IMR-90 (cell line): ENCODE results near the gene NDUFAF2. TPM values are rescaled to one million over a fixed set of nuclear protein-coding genes. Genes with fewer than 3 reads are reported as not detected.

Experiments used
- ATAC-seq: fragments of 200-7000 bp; cut with Tn5 transposase; 2 replicates; pipeline ENCODE4 v1.9.1; 2020; ENCODE audit warnings: low read depth, mild to moderate bottlenecking, moderate library complexity
- BruUV-seq: library from RNA; stranded (reverse); fragments of 400-500 nt; replicated peaks from 2 replicates; lab custom pipeline; 2021; lab: Mats Ljungman, UMichigan
- CTCF ChIA-PET: fragments of 300-600 bp; formaldehyde crosslinking; extraction: SDS; loops from one replicate; lab custom pipeline; 2021; ENCODE audit warnings: antibody characterized with exemption; lab: Yijun Ruan, JAX
- POLR2A ChIA-PET: fragments of 300-600 bp; sonication (Branson Sonifier 250); formaldehyde crosslinking; loops from one replicate; lab custom pipeline; 2022; ENCODE audit warnings: antibody characterized with exemption; ENCODE audit not compliant: unreplicated experiment; lab: Charles Lee
- DNase-seq: peaks from one replicate; pipeline ENCODE4 v3.0.0; 2013
- H2AFZ ChIP-seq: replicated peaks from 2 replicates; pipeline ENCODE3; 2013; ENCODE audit warnings: low read length, mild to moderate bottlenecking; ENCODE audit not compliant: poor library complexity
- H2AK5ac ChIP-seq: 2 replicates; pipeline ENCODE4 v1.6.1; 2013; ENCODE audit warnings: low read depth, low read length, inconsistent platforms
- H2AK9ac ChIP-seq: replicated peaks from 2 replicates; pipeline ENCODE3; 2013; ENCODE audit warnings: mild to moderate bottlenecking, low read depth, low read length, moderate library complexity; ENCODE audit not compliant: poor library complexity
- H2BK120ac ChIP-seq: 2 replicates; pipeline ENCODE4 v1.6.1; 2013; ENCODE audit warnings: low read depth, low read length, inconsistent platforms
- H2BK15ac ChIP-seq: 3 replicates; pipeline ENCODE4 v1.6.1; 2013; ENCODE audit warnings: low read depth, low read length, inconsistent platforms
- H2BK20ac ChIP-seq: 2 replicates; pipeline ENCODE4 v1.6.1; 2013; ENCODE audit warnings: low read depth, mild to moderate bottlenecking, inconsistent platforms, low read length, moderate library complexity
- H2BK5ac ChIP-seq: 2 replicates; pipeline ENCODE4 v1.6.1; 2013; ENCODE audit warnings: mild to moderate bottlenecking, low read depth, low read length, inconsistent platforms; ENCODE audit not compliant: poor library complexity, severe bottlenecking
- H3K14ac ChIP-seq: replicated peaks from 2 replicates; pipeline ENCODE4 v1.6.1; 2013; ENCODE audit warnings: low read depth, low read length, inconsistent platforms
- H3K18ac ChIP-seq: 2 replicates; pipeline ENCODE4 v1.6.1; 2013; ENCODE audit warnings: low read depth, low read length, control low read depth
- H3K23ac ChIP-seq: 2 replicates; pipeline ENCODE4 v1.6.1; 2013; ENCODE audit warnings: low read depth, low read length, inconsistent platforms
- H3K27ac ChIP-seq: 2 replicates; pipeline ENCODE4 v1.5.1; 2013; ENCODE audit warnings: mild to moderate bottlenecking, control low read depth, low read length; ENCODE audit not compliant: insufficient read depth
- H3K27me3 ChIP-seq: 2 replicates; pipeline ENCODE4 v1.6.1; 2013; ENCODE audit warnings: low read length; ENCODE audit not compliant: control insufficient read depth, insufficient read depth
- H3K36me3 ChIP-seq: 2 replicates; pipeline ENCODE4 v1.6.1; 2013; ENCODE audit warnings: low read length, mixed read lengths; ENCODE audit not compliant: control insufficient read depth, insufficient read depth
- H3K4ac ChIP-seq: 2 replicates; pipeline ENCODE4 v1.6.1; 2013; ENCODE audit warnings: low read depth, low read length, inconsistent platforms
- H3K4me1 ChIP-seq: 2 replicates; pipeline ENCODE4 v1.6.1; 2013; ENCODE audit warnings: low read length, mixed read lengths; ENCODE audit not compliant: control insufficient read depth, insufficient read depth
- H3K4me2 ChIP-seq: 2 replicates; pipeline ENCODE4 v1.6.1; 2013; ENCODE audit warnings: low read depth, mild to moderate bottlenecking, control low read depth, low read length, moderate library complexity
- H3K4me3 ChIP-seq: 2 replicates; pipeline ENCODE4 v1.5.1; 2013; ENCODE audit warnings: low read depth, mild to moderate bottlenecking, control low read depth, low read length, moderate library complexity; ENCODE audit not compliant: insufficient read depth
- H3K56ac ChIP-seq: 2 replicates; pipeline ENCODE4 v1.6.1; 2013; ENCODE audit warnings: low read length, inconsistent platforms; ENCODE audit not compliant: insufficient read depth; ENCODE audit errors: extremely low read depth
- H3K79me1 ChIP-seq, 2 experiments: 2 replicates each; pipeline ENCODE4 v1.6.1; 2013; ENCODE audit warnings: low read length in 2 of 2, inconsistent platforms in 1 of 2, low read depth in 1 of 2
- H3K9ac ChIP-seq: 2 replicates; pipeline ENCODE4 v1.6.1; 2013; ENCODE audit warnings: low read depth, low read length, control low read depth
- H3K9me1 ChIP-seq: 2 replicates; pipeline ENCODE4 v1.6.1; 2013; ENCODE audit warnings: low read length, inconsistent platforms; ENCODE audit not compliant: insufficient read depth
- H3K9me3 ChIP-seq: 2 replicates; pipeline ENCODE4 v1.6.1; 2013; ENCODE audit warnings: low read length; ENCODE audit not compliant: control insufficient read depth, insufficient read depth
- H4K20me1 ChIP-seq: 2 replicates; pipeline ENCODE4 v1.6.1; 2013; ENCODE audit warnings: low read length, inconsistent platforms; ENCODE audit not compliant: insufficient read depth
- H4K5ac ChIP-seq: 2 replicates; pipeline ENCODE4 v1.6.1; 2013; ENCODE audit warnings: mild to moderate bottlenecking, low read depth, low read length, control low read depth
- H4K8ac ChIP-seq, 2 experiments: 2 replicates each; pipeline ENCODE4 v1.6.1; 2013; ENCODE audit warnings: low read depth in 2 of 2, low read length in 2 of 2, control low read depth in 1 of 2, inconsistent platforms in 1 of 2
- H4K91ac ChIP-seq: 2 replicates; pipeline ENCODE4 v1.6.1; 2013; ENCODE audit warnings: low read depth, low read length, inconsistent platforms; ENCODE audit not compliant: insufficient read depth
- FOS ChIP-seq: fragments of 150-350 bp; IDR thresholded peaks from 2 replicates; pipeline ENCODE4 v1.6.1; 2016; ENCODE audit warnings: low read depth, low read length
- MAFK ChIP-seq: IDR thresholded peaks from 2 replicates; pipeline ENCODE4 v1.6.1; 2012; ENCODE audit warnings: low read depth, low read length, improper control_type of control experiment
- MXI1 ChIP-seq: IDR thresholded peaks from 2 replicates; pipeline ENCODE4 v1.6.1; 2012; ENCODE audit warnings: low read depth, mild to moderate bottlenecking, low read length, moderate library complexity, borderline replicate concordance
- POLR2A ChIP-seq: IDR thresholded peaks from 2 replicates; pipeline ENCODE4 v1.6.1; 2012; ENCODE audit warnings: mild to moderate bottlenecking, low read depth, low read length
- RFX5 ChIP-seq: IDR thresholded peaks from 2 replicates; pipeline ENCODE4 v1.8.0; 2012; ENCODE audit warnings: low read depth, mild to moderate bottlenecking, low read length, moderate library complexity
- WGBS, 2 experiments: methylation state at CpG; one replicate each; pipeline versions ENCODE4 v1.1.5 to v1.1.7; 2013; ENCODE audit warnings: missing lambda C conversion rate in 2 of 2; ENCODE audit not compliant: insufficient read length in 1 of 2; ENCODE audit errors: extremely low coverage in 2 of 2; 5-methylcytosine and 5-hydroxymethylcytosine counted together
- dilution Hi-C: fragments of 300-500 bp; cut with HindIII; formaldehyde crosslinking; loops from one replicate; pipeline ENCODE4 v1.14.3; 2018; ENCODE audit warnings: low sequenced_read_pairs; ENCODE audit not compliant: unreplicated experiment
- in situ Hi-C: fragments of 300-500 bp; cut with MboI; formaldehyde crosslinking; loops from 3 replicates; pipeline ENCODE4 v1.14.3; 2019; ENCODE audit warnings: low sequenced_read_pairs, inconsistent platforms, mixed read lengths
- intact Hi-C: fragments of 100-400 bp; cut with micrococcal nuclease; formaldehyde crosslinking; loops from 2 replicates; pipeline ENCODE4 v1.10.0; 2022
- polyA plus RNA-seq, 3 experiments: library from polyadenylated mRNA; depleted of rRNA; stranded (reverse); fragments of >200 nt; gene quantifications; 2 replicates each; pipeline ENCODE4 v1.2.3, GENCODE V29; 2012; ENCODE audit warnings: low replicate concordance in 1 of 3
- total RNA-seq: library from RNA; depleted of rRNA; stranded (reverse); fragments of >200 nt; gene quantifications from 2 replicates; pipeline ENCODE4 v1.2.3, GENCODE V29; 2012
- TF ChIP-seq, protein P1 (sequence below): fragments of 150-350 bp; IDR thresholded peaks from 2 replicates; pipeline ENCODE4 v1.6.1; 2016; ENCODE audit warnings: low read depth, mild to moderate bottlenecking, low read length, moderate library complexity, borderline replicate concordance

NDUFAF2 gene
- total and polyA plus RNA-seq, 2 of the 4 experiments (the other 2 are of a cell fraction), result 11.8 to 24.7 TPM

DNA sequence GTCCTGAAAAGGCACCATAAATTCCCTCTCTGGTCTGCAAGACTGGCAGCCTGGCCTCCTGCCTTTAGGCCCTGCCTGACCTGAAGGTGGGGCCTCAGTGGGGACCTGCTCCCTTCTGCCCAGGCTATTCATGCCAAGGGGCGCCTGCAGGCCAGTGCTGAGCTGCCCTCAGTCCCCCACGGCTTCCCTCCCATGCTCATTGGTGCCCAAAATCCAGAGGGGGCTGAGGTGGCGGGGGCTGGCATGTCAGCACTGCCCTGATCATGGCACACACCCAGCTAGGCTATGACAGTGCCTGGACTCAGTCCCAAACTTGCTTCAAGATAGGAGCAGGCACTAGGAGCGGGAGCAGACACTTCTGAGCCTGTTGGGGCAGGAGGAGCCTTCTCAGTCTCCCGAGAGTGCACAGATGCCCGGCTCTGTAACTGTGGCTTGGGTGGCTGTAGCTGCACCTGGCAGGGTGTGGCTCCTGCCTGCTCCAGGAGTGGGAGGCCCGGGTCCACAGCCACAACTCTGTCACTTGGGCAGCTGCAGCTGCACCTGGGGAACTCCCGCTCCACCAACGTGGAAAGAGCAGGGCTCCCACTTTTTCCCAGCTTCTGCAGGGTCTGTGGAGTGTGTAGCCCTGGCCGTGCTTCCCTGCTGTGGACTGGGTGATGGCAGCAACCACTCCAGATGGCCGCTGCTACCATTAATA is 49.0 kb downstream of the NDUFAF2 start:
- no peak overlapping the region for H2BK15ac ChIP-seq
- H2BK120ac ChIP-seq, result no peak overlapping the region
- ATAC-seq (no peak), DNase-seq (no peak)
- H3K4me2 ChIP-seq, result no peak overlapping the region
- no peak for TF ChIP-seq RFX5
- no peak for TF ChIP-seq MXI1
- no peak for TF ChIP-seq FOS
- TF ChIP-seq POLR2A, result no peak
- TF ChIP-seq, protein P1, sequence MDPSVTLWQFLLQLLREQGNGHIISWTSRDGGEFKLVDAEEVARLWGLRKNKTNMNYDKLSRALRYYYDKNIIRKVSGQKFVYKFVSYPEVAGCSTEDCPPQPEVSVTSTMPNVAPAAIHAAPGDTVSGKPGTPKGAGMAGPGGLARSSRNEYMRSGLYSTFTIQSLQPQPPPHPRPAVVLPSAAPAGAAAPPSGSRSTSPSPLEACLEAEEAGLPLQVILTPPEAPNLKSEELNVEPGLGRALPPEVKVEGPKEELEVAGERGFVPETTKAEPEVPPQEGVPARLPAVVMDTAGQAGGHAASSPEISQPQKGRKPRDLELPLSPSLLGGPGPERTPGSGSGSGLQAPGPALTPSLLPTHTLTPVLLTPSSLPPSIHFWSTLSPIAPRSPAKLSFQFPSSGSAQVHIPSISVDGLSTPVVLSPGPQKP, result no peak
- no peak for TF ChIP-seq MAFK
- dilution Hi-C loops, result no loop called here
- no peak overlapping the region for H3K56ac ChIP-seq
- no peak overlapping the region for H3K9ac ChIP-seq
- CTCF ChIA-PET, result no interaction called here
- H3K18ac ChIP-seq, result no peak overlapping the region
- no TSS peak for BruUV-seq
- peaks cover 4% of the 10 kb centered on the region; the same call in 1 of the 2 replicates for H3K9me3 ChIP-seq
- H3K27me3 ChIP-seq, result no peaks in the 10 kb centered on the region
- no peak overlapping the region for H3K4me3 ChIP-seq
- H4K5ac ChIP-seq, result no peak overlapping the region
- no peak overlapping the region for H2AK5ac ChIP-seq
- no peak overlapping the region for H3K14ac ChIP-seq
- H3K36me3 ChIP-seq, result no peaks in the 10 kb centered on the region
- H2AK9ac ChIP-seq, result no peak overlapping the region
- no peak overlapping the region for H3K23ac ChIP-seq
- intact Hi-C loops, result no loop called here
- peaks cover 7% of the 10 kb centered on the region; the same call in 1 of the 2 replicates for H4K20me1 ChIP-seq
- H3K4ac ChIP-seq, result no peak overlapping the region
- no peak overlapping the region for H3K27ac ChIP-seq
- POLR2A ChIA-PET, result no interaction called here
- H3K9me1 ChIP-seq, result 0 out of 2 replicates have a peak, but pooled peaks cover 5% of the 10 kb centered on the region
- no peak overlapping the region for H4K91ac ChIP-seq
- no peak overlapping the region for H2BK20ac ChIP-seq
- no peak overlapping the region for H4K8ac ChIP-seq
- no peak overlapping the region for H2BK5ac ChIP-seq
- in situ Hi-C loops, result no loop called here
- H2AFZ ChIP-seq, result no peak overlapping the region
- peaks cover 9 to 17% of the 10 kb centered on the region in 2 experiments for H3K79me1 ChIP-seq
- WGBS, 2 experiments, result no CpG with 5 or more reads among the region's 11 CpGs
- H3K4me1 ChIP-seq, result no peaks in the 10 kb centered on the region
